Measurements from ENCODE around the gene ROCK1. TPM values are rescaled to one million over a fixed set of nuclear protein-coding genes. Genes with fewer than 3 reads are reported as not detected.
"Not testable (repeated sequence)": the region's sequence is repeated elsewhere in the genome, so short reads cannot be mapped to it uniquely, and the experiment has no call there.

The ROCK1 gene
- total RNA-seq: 10 to 100 TPM; 51.3 to 61.3 TPM

- ATAC-seq (replicated peaks): peak; percentile 90
- Mint-ChIP-seq H3K4me3 (no peak within 1 kb of the TSS), H3K4me1 (peaks cover 12% of the 10 kb centered on the region), H3K27me3 (no peaks in the 10 kb centered on the region), H3K36me3 (ENCODE audit: low read depth) (peaks cover 16% of the 10 kb centered on the region), H3K9me3 (no peaks in the 10 kb centered on the region), H3K27ac (peak within 1 kb of the TSS; percentile 86)
These were observed at the start of gene ROCK1 for GRCh38 chr18:21111346-21112139. TSS of gene ROCK1 (minus strand) at chr18:21111813. CDS start at chr18:21110910, 903 bp downstream.

GRCh38 chr18:21155443-21155842 lies 43.8 kb upstream of the ROCK1 start:
- no peak for ATAC-seq (replicated peaks)
- Mint-ChIP-seq H3K4me3 (no peak overlapping the region), H3K27me3 (peaks cover under 1% of the 10 kb centered on the region), H3K27ac (no peak overlapping the region), H3K36me3 (ENCODE audit: low read depth) (no peaks in the 10 kb centered on the region), H3K9me3 (peaks cover 12% of the 10 kb centered on the region), H3K4me1 (no peaks in the 10 kb centered on the region)

- no peak for ATAC-seq (replicated peaks)
- H3K36me3 Mint-ChIP-seq (ENCODE audit: low read depth): no peaks in the 10 kb centered on the region
- H3K4me3 Mint-ChIP-seq: no peak overlapping the region
- no peaks in the 10 kb centered on the region for H3K9me3 Mint-ChIP-seq
- no peak overlapping the region for H3K27ac Mint-ChIP-seq
- H3K4me1 Mint-ChIP-seq: no peaks in the 10 kb centered on the region
- no peaks in the 10 kb centered on the region for H3K27me3 Mint-ChIP-seq
These were observed 34.4 kb upstream of the ROCK1 start for GRCh38 chr18:21146016-21146415.

GRCh38 chr18:21145371-21145770 lies 33.8 kb upstream of the ROCK1 start:
- H3K4me3 Mint-ChIP-seq: no peak overlapping the region
- H3K9me3 Mint-ChIP-seq: no peaks in the 10 kb centered on the region
- no peaks in the 10 kb centered on the region for H3K4me1 Mint-ChIP-seq
- no peaks in the 10 kb centered on the region for H3K27me3 Mint-ChIP-seq
- H3K36me3 Mint-ChIP-seq (ENCODE audit: low read depth): no peaks in the 10 kb centered on the region
- H3K27ac Mint-ChIP-seq: no peak overlapping the region
- no peak for ATAC-seq (replicated peaks)

- no peaks in the 10 kb centered on the region for H3K36me3 Mint-ChIP-seq (ENCODE audit: low read depth)
- no peak overlapping the region for H3K27ac Mint-ChIP-seq
- no peaks in the 10 kb centered on the region for H3K4me1 Mint-ChIP-seq
- H3K27me3 Mint-ChIP-seq: no peaks in the 10 kb centered on the region
- no peak overlapping the region for H3K4me3 Mint-ChIP-seq
- ATAC-seq (replicated peaks): no peak
- H3K9me3 Mint-ChIP-seq: no peaks in the 10 kb centered on the region
These were observed 30.2 kb upstream of the ROCK1 start for GRCh38 chr18:21141668-21142422.

GRCh38 chr18:21137719-21138488 lies 26.3 kb upstream of the ROCK1 start:
- H3K27me3 Mint-ChIP-seq; H3K36me3 Mint-ChIP-seq (ENCODE audit: low read depth); H3K4me1 Mint-ChIP-seq; ATAC-seq (replicated peaks); H3K27ac Mint-ChIP-seq; H3K4me3 Mint-ChIP-seq; H3K9me3 Mint-ChIP-seq: not testable (repeated sequence)

GRCh38 chr18:21134895-21135294 lies 23.3 kb upstream of the ROCK1 start:
- no peaks in the 10 kb centered on the region for H3K9me3 Mint-ChIP-seq

GRCh38 chr18:21132398-21132918 lies 20.8 kb upstream of the ROCK1 start:
- no peak for ATAC-seq (replicated peaks)
- Mint-ChIP-seq H3K4me3 (no peak overlapping the region), H3K36me3 (ENCODE audit: low read depth) (no peaks in the 10 kb centered on the region), H3K27me3 (peaks cover 3% of the 10 kb centered on the region), H3K27ac (no peak overlapping the region), H3K4me1 (no peaks in the 10 kb centered on the region), H3K9me3 (no peaks in the 10 kb centered on the region)

More at GRCh38 chr18:21134895-21135294, 23.3 kb upstream of the ROCK1 start:
- Mint-ChIP-seq H3K27ac (no peak overlapping the region), H3K4me3 (no peak overlapping the region), H3K36me3 (ENCODE audit: low read depth) (no peaks in the 10 kb centered on the region), H3K27me3 (no peaks in the 10 kb centered on the region), H3K4me1 (no peaks in the 10 kb centered on the region)
- no peak for ATAC-seq (replicated peaks)

GRCh38 chr18:21131698-21132227 lies 20.1 kb upstream of the ROCK1 start:
- H3K36me3 Mint-ChIP-seq (ENCODE audit: low read depth): no peaks in the 10 kb centered on the region
- no peaks in the 10 kb centered on the region for H3K4me1 Mint-ChIP-seq
- no peak for ATAC-seq (replicated peaks)
- H3K4me3 Mint-ChIP-seq: no peak overlapping the region
- H3K27ac Mint-ChIP-seq: no peak overlapping the region
- no peaks in the 10 kb centered on the region for H3K9me3 Mint-ChIP-seq
- peaks cover 3% of the 10 kb centered on the region for H3K27me3 Mint-ChIP-seq

GRCh38 chr18:21129566-21130216 lies 18.1 kb upstream of the ROCK1 start:
- no peaks in the 10 kb centered on the region for H3K9me3 Mint-ChIP-seq
- H3K4me3 Mint-ChIP-seq: no peak overlapping the region
- no peak overlapping the region for H3K27ac Mint-ChIP-seq
- ATAC-seq (replicated peaks): no peak
- H3K4me1 Mint-ChIP-seq: no peaks in the 10 kb centered on the region
- no peaks in the 10 kb centered on the region for H3K36me3 Mint-ChIP-seq (ENCODE audit: low read depth)
- H3K27me3 Mint-ChIP-seq: peaks cover 3% of the 10 kb centered on the region

- Mint-ChIP-seq H3K27ac (peak overlapping the region; percentile 36), H3K27me3 (peaks cover 2% of the 10 kb centered on the region), H3K9me3 (no peaks in the 10 kb centered on the region), H3K36me3 (ENCODE audit: low read depth) (no peaks in the 10 kb centered on the region), H3K4me1 (no peaks in the 10 kb centered on the region), H3K4me3 (peak overlapping the region; percentile 12)
- no peak for ATAC-seq (replicated peaks)
These were observed 11.8 kb upstream of the ROCK1 start for GRCh38 chr18:21123290-21123926.

GRCh38 chr18:21118806-21119205 lies 7.2 kb upstream of the ROCK1 start:
- no peak overlapping the region for H3K27ac Mint-ChIP-seq
- no peaks in the 10 kb centered on the region for H3K27me3 Mint-ChIP-seq
- H3K9me3 Mint-ChIP-seq: no peaks in the 10 kb centered on the region
- no peak for ATAC-seq (replicated peaks)
- no peak overlapping the region for H3K4me3 Mint-ChIP-seq
- no peaks in the 10 kb centered on the region for H3K36me3 Mint-ChIP-seq (ENCODE audit: low read depth)
- H3K4me1 Mint-ChIP-seq: no peaks in the 10 kb centered on the region

GRCh38 chr18:21117409-21118131 lies 6.0 kb upstream of the ROCK1 start:
- no peak for ATAC-seq (replicated peaks)
- Mint-ChIP-seq H3K4me1 (no peaks in the 10 kb centered on the region), H3K4me3 (no peak overlapping the region), H3K9me3 (no peaks in the 10 kb centered on the region), H3K27me3 (no peaks in the 10 kb centered on the region), H3K27ac (no peak overlapping the region), H3K36me3 (ENCODE audit: low read depth) (no peaks in the 10 kb centered on the region)

Data from activated T-helper 17 cell treated with anti-CD3 and anti-CD28 coated beads, Interleukin-2, amount 50 U/mL, for 72 hours (primary cell).